Tibial artery (tissue), 4 donors: Measurements from ENCODE around the gene GALNT13.

Experiments
- DNase-seq, 2 donors: peaks; one replicate each; pipeline ENCODE4 v3.0.0-alpha.2; 2019
- H3K27ac ChIP-seq, 2 donors: fragments of 200-600 bp; sonication (generic) in 1 of 2; 1 replicate in 1 of 2; 2 replicates in 1 of 2; pipeline ENCODE4 v1.5.1; 2018 to 2019; ENCODE audit warnings: mild to moderate bottlenecking in 1 of 2
- H3K27me3 ChIP-seq, 2 donors: fragments of 200-600 bp; sonication (generic) in 1 of 2; one replicate each; pipeline versions ENCODE4 v1.5.1 to v1.6.0; 2016 to 2019
- H3K36me3 ChIP-seq, 3 donors: fragments of 200-600 bp; sonication (generic) in 2 of 3; one replicate each; pipeline ENCODE4 v1.5.1; 2016 to 2019; ENCODE audit warnings: mild to moderate bottlenecking in 2 of 3
- H3K4me1 ChIP-seq, 4 donors: fragments of 200-600 bp; sonication (generic) in 2 of 4; 1 replicate in 3 of 4; 2 replicates in 1 of 4; pipeline ENCODE4 v1.5.1; 2016 to 2019
- H3K4me3 ChIP-seq, 2 donors: fragments of 200-600 bp; sonication (generic) in 1 of 2; 1 replicate in 1 of 2; 2 replicates in 1 of 2; pipeline ENCODE4 v1.5.1; 2018 to 2019; ENCODE audit warnings: mild to moderate bottlenecking in 2 of 2
- H3K9me3 ChIP-seq, 3 donors: fragments of 200-600 bp; sonication (generic) in 1 of 3; one replicate each; pipeline ENCODE4 v1.5.1; 2016 to 2019
- CTCF ChIP-seq, 2 experiments: fragments of 200-600 bp in 1 of 2; fragments of 450-650 bp in 1 of 2; IDR thresholded peaks; one replicate each; pipeline ENCODE4 v1.5.1; 2017 to 2019; ENCODE audit warnings: antibody characterized with exemption in 2 of 2, mild to moderate bottlenecking in 1 of 2, moderate library complexity in 1 of 2
- intact Hi-C: fragments of 100-400 bp; cut with DNase I; formaldehyde crosslinking; loops from one replicate; pipeline ENCODE4 v1.15.0; 2023; ENCODE audit warnings: low total_unique reads

GALNT13 gene

GRCh38 chr2:154422251-154422650, 550.5 kb downstream of the GALNT13 start:
- DNase-seq, result no peak
- no peaks in the 10 kb centered on the region for H3K27me3 ChIP-seq
- intact Hi-C loops, result no loop called here
- H3K9me3 ChIP-seq, result no peaks in the 10 kb centered on the region
- H3K27ac ChIP-seq, result no peak overlapping the region
- no peaks in the 10 kb centered on the region for H3K4me1 ChIP-seq
- no peak for TF ChIP-seq CTCF (IDR thresholded peaks at IDR 0.05)
- H3K36me3 ChIP-seq, result no peaks in the 10 kb centered on the region
- H3K4me3 ChIP-seq, result no peak overlapping the region

GRCh38 chr2:154425994-154426393, 554.3 kb downstream of the GALNT13 start:
- Histone ChIP-seq H3K27ac (no peak overlapping the region), H3K4me1 (no peaks in the 10 kb centered on the region), H3K9me3 (no peaks in the 10 kb centered on the region), H3K4me3 (no peak overlapping the region), H3K36me3 (no peaks in the 10 kb centered on the region), H3K27me3 (no peaks in the 10 kb centered on the region)
- intact Hi-C loops, result no loop called here
- no peak for TF ChIP-seq CTCF (IDR thresholded peaks at IDR 0.05)
- no peak for DNase-seq

GRCh38 chr2:154427453-154427852, 555.7 kb downstream of the GALNT13 start:
- TF ChIP-seq CTCF (IDR thresholded peaks at IDR 0.05), result no peak
- intact Hi-C loops, result no loop called here

GRCh38 chr2:154428022-154428421, 556.3 kb downstream of the GALNT13 start:
- H3K9me3 ChIP-seq, result no peaks in the 10 kb centered on the region
- H3K4me3 ChIP-seq, result no peak overlapping the region
- H3K4me1 ChIP-seq, result no peaks in the 10 kb centered on the region
- DNase-seq, result no peak
- no peak for TF ChIP-seq CTCF (IDR thresholded peaks at IDR 0.05)
- H3K36me3 ChIP-seq, result no peaks in the 10 kb centered on the region
- H3K27ac ChIP-seq, result no peak overlapping the region
- intact Hi-C loops, result no loop called here
- no peaks in the 10 kb centered on the region for H3K27me3 ChIP-seq

More at GRCh38 chr2:154427453-154427852, 555.7 kb downstream of the GALNT13 start:
- Histone ChIP-seq H3K4me3 (no peak overlapping the region), H3K9me3 (no peaks in the 10 kb centered on the region), H3K36me3 (no peaks in the 10 kb centered on the region), H3K27ac (no peak overlapping the region), H3K27me3 (no peaks in the 10 kb centered on the region), H3K4me1 (no peaks in the 10 kb centered on the region)
- no peak for DNase-seq

- TF ChIP-seq CTCF (IDR thresholded peaks at IDR 0.05), result no peak
- no peak for DNase-seq
- Histone ChIP-seq H3K4me1 (no peaks in the 10 kb centered on the region), H3K36me3 (no peaks in the 10 kb centered on the region), H3K27me3 (no peaks in the 10 kb centered on the region), H3K27ac (no peak overlapping the region), H3K9me3 (no peaks in the 10 kb centered on the region), H3K4me3 (no peak overlapping the region)
- intact Hi-C loops, result no loop called here
Observed at GRCh38 chr2:154433010-154433409, 561.3 kb downstream of the GALNT13 start.

GRCh38 chr2:154437104-154437503, 565.4 kb downstream of the GALNT13 start:
- no peak for TF ChIP-seq CTCF (IDR thresholded peaks at IDR 0.05)
- no peak for DNase-seq
- H3K36me3 ChIP-seq, result no peaks in the 10 kb centered on the region
- no peak overlapping the region for H3K27ac ChIP-seq
- no peaks in the 10 kb centered on the region for H3K27me3 ChIP-seq
- no peak overlapping the region for H3K4me3 ChIP-seq
- intact Hi-C loops, result no loop called here
- no peaks in the 10 kb centered on the region for H3K9me3 ChIP-seq
- no peaks in the 10 kb centered on the region for H3K4me1 ChIP-seq
